Naive thymus-derived CD4-positive, alpha-beta T cell (primary cell): Measurements from ENCODE around the gene SURF4. TPM values are rescaled to one million over a fixed set of nuclear protein-coding genes. Genes with fewer than 3 reads are reported as not detected.
"Not testable (repeated sequence)": the region's sequence is repeated elsewhere in the genome, so short reads cannot be mapped to it uniquely, and the experiment has no call there.

Source experiments
- ATAC-seq: fragments of 150-1000 bp; cut with Tn5 transposase; 2 replicates; pipeline ENCODE4 v1.10.0; 2021; ENCODE audit warnings: mild to moderate bottlenecking, moderate library complexity
- CTCF ChIA-PET: fragments of 350-600 bp; sonication (Branson Sonifier 250); formaldehyde crosslinking; loops from one replicate; lab custom pipeline; 2021; ENCODE audit warnings: antibody characterized with exemption; lab: Charles Lee
- POLR2A ChIA-PET: fragments of 350-600 bp; sonication (Branson Sonifier 250); formaldehyde crosslinking; loops from one replicate; lab custom pipeline; 2021; ENCODE audit warnings: antibody characterized with exemption, inconsistent platforms; lab: Charles Lee
- DNase-seq, 9 donors: peaks; one replicate each; pipeline versions ENCODE4 v3.0.0 to v3.0.0-alpha.2; 2020 to 2022; ENCODE audit warnings: mixed read lengths in 1 of 9
- H3K27ac ChIP-seq: one replicate; pipeline ENCODE4 v1.7.0; 2013; ENCODE audit warnings: mild to moderate bottlenecking, low read depth, low read length, moderate library complexity
- H3K27me3 ChIP-seq, 2 donors: one replicate each; pipeline ENCODE4 v1.7.0; 2013; ENCODE audit warnings: low read length in 2 of 2, mild to moderate bottlenecking in 2 of 2, moderate library complexity in 2 of 2; ENCODE audit not compliant: control insufficient read depth in 2 of 2, insufficient read depth in 2 of 2
- H3K36me3 ChIP-seq, 3 experiments: 1 replicate in 2 of 3; 2 replicates in 1 of 3; pipeline ENCODE4 v1.7.0; 2013; ENCODE audit warnings: low read length in 3 of 3, mild to moderate bottlenecking in 3 of 3, moderate library complexity in 1 of 3; ENCODE audit not compliant: insufficient read depth in 3 of 3, control insufficient read depth in 2 of 3
- H3K4me1 ChIP-seq, 2 donors: one replicate each; pipeline ENCODE4 v1.7.0; 2013; ENCODE audit warnings: low read length in 2 of 2, mild to moderate bottlenecking in 2 of 2, moderate library complexity in 1 of 2; ENCODE audit not compliant: control insufficient read depth in 2 of 2, insufficient read depth in 2 of 2
- H3K4me3 ChIP-seq: 2 replicates; pipeline ENCODE4 v1.7.0; 2013; ENCODE audit warnings: mild to moderate bottlenecking, low read length
- H3K9me3 ChIP-seq, 3 experiments: 1 replicate in 2 of 3; 2 replicates in 1 of 3; pipeline ENCODE4 v1.7.0; 2013; ENCODE audit warnings: low read length in 3 of 3; ENCODE audit not compliant: control insufficient read depth in 2 of 3
- H3K27ac Mint-ChIP-seq, 9 donors: one replicate each; pipeline ENCODE4 v1.8.0; 2020 to 2022; ENCODE audit warnings: mixed read lengths in 9 of 9, mild to moderate bottlenecking in 8 of 9, moderate library complexity in 5 of 9, inconsistent platforms in 2 of 9
- H3K27me3 Mint-ChIP-seq, 5 donors: one replicate each; pipeline ENCODE4 v1.8.0; 2021 to 2022; ENCODE audit warnings: mixed read lengths in 5 of 5, mild to moderate bottlenecking in 1 of 5
- H3K36me3 Mint-ChIP-seq, 5 donors: one replicate each; pipeline ENCODE4 v1.8.0; 2020 to 2022; ENCODE audit warnings: mixed read lengths in 5 of 5, mild to moderate bottlenecking in 3 of 5, inconsistent platforms in 1 of 5
- H3K4me1 Mint-ChIP-seq, 7 donors: one replicate each; pipeline ENCODE4 v1.8.0; 2020 to 2022; ENCODE audit warnings: mixed read lengths in 7 of 7, mild to moderate bottlenecking in 3 of 7, inconsistent platforms in 1 of 7
- H3K4me3 Mint-ChIP-seq, 10 donors: one replicate each; pipeline ENCODE4 v1.8.0; 2020 to 2022; ENCODE audit warnings: mild to moderate bottlenecking in 10 of 10, mixed read lengths in 10 of 10, moderate library complexity in 6 of 10, inconsistent platforms in 2 of 10
- H3K9me3 Mint-ChIP-seq, 11 donors: one replicate each; pipeline ENCODE4 v1.8.0; 2020 to 2022; ENCODE audit warnings: mixed read lengths in 11 of 11, mild to moderate bottlenecking in 4 of 11, inconsistent platforms in 1 of 11, moderate library complexity in 1 of 11
- intact Hi-C, 2 donors: fragments of 100-400 bp; cut with micrococcal nuclease; formaldehyde crosslinking; loops; one replicate each; pipeline ENCODE4 v1.15.1; 2023
- polyA plus RNA-seq, 2 donors: library from polyadenylated mRNA; unstranded; fragments of 300-500 nt; fragmentation: Illumina TruSeq; gene quantifications; one replicate each; pipeline ENCODE4 v1.2.3, GENCODE V29; 2021
- total RNA-seq, 6 experiments: library from RNA in 5 of 6; stranded (reverse) in 5 of 6; gene quantifications; 1 replicate in 5 of 6; 2 replicates in 1 of 6; pipeline ENCODE4 v1.2.3 and lab custom pipeline; 2021 to 2026

The SURF4 gene
- total and polyA plus RNA-seq, 7 experiments from 2014 or later = 72.5 to 196 (median 78.9) TPM

DNA sequence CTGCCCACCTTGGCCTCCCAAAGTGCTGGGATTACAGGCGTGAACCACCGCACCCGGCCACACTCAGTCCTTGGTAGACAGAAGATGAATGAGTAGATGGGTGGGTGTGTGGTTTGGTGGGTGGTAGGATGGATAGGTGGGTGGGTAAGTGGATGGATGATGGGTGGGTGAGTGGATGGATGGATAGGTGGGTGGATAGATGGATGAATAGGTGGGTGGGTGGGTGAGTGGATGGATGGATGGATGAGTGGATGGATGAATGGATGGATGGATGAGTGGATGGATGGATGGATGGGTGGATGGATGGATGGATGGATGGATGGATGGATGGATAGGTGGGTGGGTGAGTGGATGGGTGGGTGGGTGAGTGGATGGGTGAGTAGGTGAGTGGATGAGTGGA lies 16.4 kb upstream of the SURF4 start:
- H3K4me1 Mint-ChIP-seq, CTCF ChIA-PET, H3K9me3 ChIP-seq, H3K4me3 Mint-ChIP-seq, H3K36me3 Mint-ChIP-seq, H3K27ac ChIP-seq, H3K36me3 ChIP-seq, H3K27me3 ChIP-seq, ATAC-seq, DNase-seq, POLR2A ChIA-PET, H3K27me3 Mint-ChIP-seq, H3K4me3 ChIP-seq, H3K27ac Mint-ChIP-seq, H3K4me1 ChIP-seq, H3K9me3 Mint-ChIP-seq, intact Hi-C loops: not testable (repeated sequence)

GRCh38 chr9:133391449-133391848 lies 15.6 kb upstream of the SURF4 start:
- POLR2A ChIA-PET, intact Hi-C loops, H3K4me1 Mint-ChIP-seq, H3K27me3 ChIP-seq, CTCF ChIA-PET, H3K9me3 ChIP-seq, H3K36me3 Mint-ChIP-seq, ATAC-seq, H3K27ac ChIP-seq, DNase-seq, H3K27ac Mint-ChIP-seq, H3K4me3 Mint-ChIP-seq, H3K9me3 Mint-ChIP-seq, H3K4me1 ChIP-seq, H3K4me3 ChIP-seq, H3K27me3 Mint-ChIP-seq, H3K36me3 ChIP-seq: not testable (repeated sequence)

DNA sequence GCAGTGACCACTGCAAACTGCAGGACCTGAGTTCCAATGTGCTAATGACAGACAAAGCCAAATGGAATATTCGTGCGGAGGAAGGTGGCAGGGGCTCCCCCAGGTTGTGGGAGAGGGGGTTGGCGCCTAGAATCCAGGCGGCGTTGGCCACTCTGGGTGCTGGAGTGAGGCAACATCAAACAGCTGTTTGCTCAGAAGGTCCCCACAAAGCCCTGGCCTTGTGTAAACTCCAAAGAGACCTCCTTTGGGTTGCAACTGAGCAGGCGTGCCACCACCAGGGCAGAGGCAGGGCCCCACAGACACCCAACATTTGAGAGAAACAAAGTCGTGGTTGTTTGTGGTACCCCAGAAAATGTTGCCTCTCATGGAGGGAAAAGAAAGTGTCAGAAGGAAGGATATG lies 14.9 kb upstream of the SURF4 start:
- ChIA-PET CTCF (no interaction called here), POLR2A (interaction anchor here (0.6 kb wide), 1 partner anchor 26 kb away, joined by 3 read pairs; no protein-coding TSS in a partner anchor)
- H3K4me1 Mint-ChIP-seq = no peaks in the 10 kb centered on the region
- no peak overlapping the region for H3K27ac Mint-ChIP-seq
- H3K27me3 Mint-ChIP-seq = peaks cover 0 to 9% (median 0%) of the 10 kb centered on the region in 5 donors
- no peak overlapping the region for H3K4me3 ChIP-seq
- ATAC-seq (no peak), DNase-seq (no peak)
- H3K4me3 Mint-ChIP-seq = no peak overlapping the region
- no peaks in the 10 kb centered on the region for H3K9me3 ChIP-seq
- H3K36me3 Mint-ChIP-seq = no peaks in the 10 kb centered on the region
- no peaks in the 10 kb centered on the region for H3K9me3 Mint-ChIP-seq
- no peaks in the 10 kb centered on the region for H3K27me3 ChIP-seq
- intact Hi-C loops = no loop called here
- H3K27ac ChIP-seq = no peak overlapping the region
- no peaks in the 10 kb centered on the region for H3K4me1 ChIP-seq
- H3K36me3 ChIP-seq = no peaks in the 10 kb centered on the region

DNA sequence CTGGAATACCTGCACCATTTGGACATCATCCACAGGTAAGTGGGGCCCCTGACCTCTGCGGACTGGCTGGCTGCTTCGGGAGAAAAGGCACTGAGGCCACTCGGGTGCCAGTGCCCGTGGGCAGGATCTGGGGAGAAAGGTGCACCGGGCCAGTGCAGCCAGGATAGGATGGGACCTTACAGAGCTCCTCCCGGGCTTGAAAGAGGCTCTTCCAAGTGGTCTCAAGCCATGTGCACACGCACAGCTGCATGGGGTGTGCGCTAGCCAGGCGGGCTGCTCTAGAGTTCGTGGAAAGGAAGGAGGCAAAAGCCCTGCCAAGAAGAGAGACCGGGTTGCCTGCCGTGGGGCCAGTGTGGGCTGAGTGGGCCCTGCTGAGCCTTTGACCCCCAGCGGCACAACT lies 13.7 kb upstream of the SURF4 start:
- Mint-ChIP-seq H3K27ac (no peak overlapping the region), H3K4me1 (no peaks in the 10 kb centered on the region), H3K4me3 (no peak overlapping the region), H3K27me3 (peaks cover 0 to 9% (median 0%) of the 10 kb centered on the region in 5 donors), H3K36me3 (no peaks in the 10 kb centered on the region), H3K9me3 (no peaks in the 10 kb centered on the region)
- Histone ChIP-seq H3K4me3 (no peak overlapping the region), H3K36me3 (no peaks in the 10 kb centered on the region), H3K27ac (no peak overlapping the region), H3K9me3 (no peaks in the 10 kb centered on the region), H3K27me3 (no peaks in the 10 kb centered on the region), H3K4me1 (no peaks in the 10 kb centered on the region)
- ChIA-PET POLR2A (no interaction called here), CTCF (interaction anchor here (0.6 kb wide), 1 partner anchor 110 kb away, joined by 3 read pairs; no protein-coding TSS in a partner anchor)
- intact Hi-C loops = no loop called here
- ATAC-seq = no peak
- DNase-seq = no peak

- H3K9me3 Mint-ChIP-seq = no peaks in the 10 kb centered on the region
- intact Hi-C loops = no loop called here
- Histone ChIP-seq H3K4me1 (no peaks in the 10 kb centered on the region), H3K27me3 (no peaks in the 10 kb centered on the region), H3K4me3 (no peak overlapping the region), H3K9me3 (no peaks in the 10 kb centered on the region), H3K36me3 (no peaks in the 10 kb centered on the region), H3K27ac (no peak overlapping the region)
- H3K27ac Mint-ChIP-seq = no peak overlapping the region
- H3K4me1 Mint-ChIP-seq = no peaks in the 10 kb centered on the region
- DNase-seq = no peak
- no peaks in the 10 kb centered on the region for H3K36me3 Mint-ChIP-seq
- ATAC-seq = no peak
- no peak overlapping the region for H3K4me3 Mint-ChIP-seq
- CTCF ChIA-PET = interaction anchor here (0.6 kb wide), 1 partner anchor 33 kb away, joined by 3 read pairs; no protein-coding TSS in a partner anchor
- peaks cover 0 to 9% (median 0%) of the 10 kb centered on the region in 5 donors for H3K27me3 Mint-ChIP-seq
- POLR2A ChIA-PET = no interaction called here
Observed at GRCh38 chr9:133389025-133389557, 13.2 kb upstream of the SURF4 start.

DNA sequence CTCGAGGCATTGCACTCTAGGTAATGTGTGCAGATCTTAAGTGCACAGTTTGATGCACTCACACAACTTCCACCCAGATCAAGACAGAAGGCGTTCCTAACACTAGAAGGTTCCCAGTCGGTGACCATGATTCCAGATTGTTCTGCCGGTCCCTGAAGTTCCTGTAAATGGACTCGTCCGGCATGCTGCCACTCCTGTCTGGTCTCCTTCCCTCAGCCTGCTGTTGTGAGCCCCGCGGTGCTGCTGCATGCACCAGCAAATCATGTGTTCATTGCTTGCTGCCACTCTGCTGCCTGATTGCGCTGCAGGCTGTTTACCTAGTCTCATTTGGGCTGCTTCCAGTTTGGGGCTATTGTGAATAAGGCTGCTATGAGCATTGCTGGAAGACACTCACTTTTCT lies 11.8 kb upstream of the SURF4 start:
- POLR2A ChIA-PET = no interaction called here
- no peak for DNase-seq

DNA sequence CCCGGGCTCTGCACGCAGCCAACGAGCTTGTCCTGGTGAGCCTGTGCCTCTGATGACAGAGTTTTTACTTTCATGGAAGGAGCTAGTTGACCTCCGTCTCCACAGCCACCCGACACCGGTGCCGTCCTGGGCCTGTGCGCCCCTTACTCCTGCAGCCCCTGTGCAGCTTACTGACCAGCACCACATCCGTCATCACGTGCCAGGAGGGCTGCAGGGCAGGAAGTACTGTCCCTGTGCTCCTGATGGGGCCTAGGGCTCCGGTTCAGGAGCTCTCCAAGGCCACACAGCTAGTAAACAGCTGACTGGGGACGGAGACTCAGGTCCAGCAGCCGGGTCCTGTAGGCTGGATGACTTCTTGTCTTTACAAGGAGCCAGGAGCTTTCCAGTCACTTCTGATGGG lies 10.5 kb upstream of the SURF4 start:
- no peak for ATAC-seq
- POLR2A ChIA-PET = no interaction called here

More for the DNA sequence above, 11.8 kb upstream of the SURF4 start:
- H3K27ac ChIP-seq = no peak overlapping the region
- no peaks in the 10 kb centered on the region for H3K27me3 ChIP-seq
- H3K4me3 ChIP-seq = no peak overlapping the region
- H3K4me1 ChIP-seq = no peaks in the 10 kb centered on the region
- Mint-ChIP-seq H3K27me3 (peaks cover 0 to 9% (median 0%) of the 10 kb centered on the region in 5 donors), H3K4me3 (no peak overlapping the region), H3K36me3 (no peaks in the 10 kb centered on the region), H3K4me1 (no peaks in the 10 kb centered on the region), H3K27ac (no peak overlapping the region), H3K9me3 (no peaks in the 10 kb centered on the region)
- no peak for ATAC-seq
- intact Hi-C loops = no loop called here
- CTCF ChIA-PET = no interaction called here
- no peaks in the 10 kb centered on the region for H3K9me3 ChIP-seq
- H3K36me3 ChIP-seq = no peaks in the 10 kb centered on the region

More for the DNA sequence above, 10.5 kb upstream of the SURF4 start:
- Histone ChIP-seq H3K9me3 (no peaks in the 10 kb centered on the region), H3K4me1 (no peaks in the 10 kb centered on the region), H3K27me3 (no peaks in the 10 kb centered on the region), H3K27ac (no peak overlapping the region), H3K4me3 (no peak overlapping the region), H3K36me3 (no peaks in the 10 kb centered on the region)
- intact Hi-C loops = no loop called here
- Mint-ChIP-seq H3K4me3 (no peak overlapping the region), H3K36me3 (no peaks in the 10 kb centered on the region), H3K27me3 (peaks cover 0 to 9% (median 0%) of the 10 kb centered on the region in 5 donors), H3K4me1 (no peaks in the 10 kb centered on the region), H3K9me3 (no peaks in the 10 kb centered on the region), H3K27ac (no peak overlapping the region)
- no peak for DNase-seq
- CTCF ChIA-PET = interaction anchor here (0.5 kb wide), 1 partner anchor 11 kb away, joined by 4 read pairs; no protein-coding TSS in a partner anchor
